HCT116 (cell line): ENCODE measurements around the gene DDB1. TPM values are rescaled to one million over a fixed set of nuclear protein-coding genes. Genes with fewer than 3 reads are reported as not detected.

Experiments
- ATAC-seq: fragments of 200-7000 bp; cut with Tn5 transposase; 2 replicates; pipeline ENCODE4 v1.9.1; 2020; ENCODE audit warnings: mild to moderate bottlenecking, moderate library complexity
- Bru-seq: library from RNA; stranded (reverse); fragments of 400-500 nt; gene quantifications from one replicate; lab custom pipeline; 2021; lab: Mats Ljungman, UMichigan
- BruChase-seq, 2 experiments: library from RNA; stranded (reverse); fragments of 400-500 nt; gene quantifications; one replicate each; lab custom pipeline; 2021; lab: Mats Ljungman, UMichigan
- BruUV-seq: library from RNA; stranded (reverse); fragments of 400-500 nt; replicated peaks from 2 replicates; lab custom pipeline; 2021; lab: Mats Ljungman, UMichigan
- CTCF ChIA-PET: fragments of 300-600 bp; sonication (Branson Sonifier 250); formaldehyde crosslinking; loops from one replicate; lab custom pipeline; 2021; ENCODE audit warnings: antibody characterized with exemption; lab: Charles Lee
- POLR2A ChIA-PET: fragments of 300-600, 350-600 bp; sonication (Branson Sonifier 250); formaldehyde crosslinking; loops from one replicate; lab custom pipeline; 2021; ENCODE audit warnings: antibody characterized with exemption; lab: Charles Lee
- RAD21 ChIA-PET, 2 experiments: fragments of 300-600 bp; sonication (Branson Sonifier 250); formaldehyde crosslinking; loops; one replicate each; lab custom pipeline; 2023; ENCODE audit warnings: low total read pairs in 2 of 2; ENCODE audit not compliant: uncharacterized antibody in 2 of 2, unreplicated experiment in 2 of 2, low non-redundant PET in 1 of 2; lab: Charles Lee
- DNase-seq: peaks from one replicate; pipeline ENCODE4 v3.0.0-alpha.2; 2010; ENCODE audit warnings: low read depth, low spot score
- H2AFZ ChIP-seq: fragments of 200-600 bp; shearing (Covaris generic), sonication (generic); 2 replicates; pipeline ENCODE4 v1.6.1; 2017; ENCODE audit warnings: low read depth, mixed run types, mixed read lengths, antibody characterized with exemption, low read length; ENCODE audit not compliant: poor library complexity, severe bottlenecking
- H3K27ac ChIP-seq: 2 replicates; pipeline ENCODE4 v1.5.1; 2012; ENCODE audit warnings: low read depth, low read length
- H3K27me3 ChIP-seq: fragments of 200-600 bp; sonication (generic); 2 replicates; pipeline ENCODE4 v1.6.1; 2016; ENCODE audit warnings: mixed run types, low read length, mixed read lengths; ENCODE audit not compliant: insufficient read depth
- H3K36me3 ChIP-seq, 2 experiments: fragments of 200-500 bp in 1 of 2; fragments of 200-600 bp in 1 of 2; sonication (Bioruptor generic) in 1 of 2; sonication (generic) in 1 of 2; 2 replicates each; pipeline versions ENCODE4 v1.5.1 to v1.6.1; 2014 to 2016; ENCODE audit warnings: low read length in 2 of 2, inconsistent platforms in 1 of 2, mixed read lengths in 1 of 2, mixed run types in 1 of 2; ENCODE audit not compliant: insufficient read depth in 2 of 2, control insufficient read depth in 1 of 2
- H3K4me1 ChIP-seq, 2 experiments: fragments of 200-600 bp in 1 of 2; sonication (generic) in 1 of 2; 2 replicates each; pipeline versions ENCODE4 v1.5.1 to v1.6.1; 2012 to 2017; ENCODE audit warnings: low read length in 2 of 2, inconsistent platforms in 1 of 2, mild to moderate bottlenecking in 1 of 2, mixed read lengths in 1 of 2, mixed run types in 1 of 2, moderate library complexity in 1 of 2; ENCODE audit not compliant: insufficient read depth in 2 of 2, control insufficient read depth in 1 of 2
- H3K4me2 ChIP-seq: fragments of 200-600 bp; sonication (generic); 2 replicates; pipeline ENCODE4 v1.6.1; 2017; ENCODE audit warnings: mixed run types, low read length, mixed read lengths
- H3K4me3 ChIP-seq, 2 experiments: fragments of 200-600 bp in 1 of 2; sonication (generic) in 1 of 2; replicated peaks in 1 of 2; 2 replicates each; pipeline ENCODE4 v1.5.1; 2011 to 2016; ENCODE audit warnings: low read length in 2 of 2, control low read depth in 1 of 2, low read depth in 1 of 2, mild to moderate bottlenecking in 1 of 2, mixed read lengths in 1 of 2, mixed run types in 1 of 2
- H3K79me2 ChIP-seq: fragments of 200-600 bp; sonication (generic); 2 replicates; pipeline ENCODE4 v1.6.1; 2017; ENCODE audit warnings: mild to moderate bottlenecking, mixed run types, low read length, moderate library complexity, mixed read lengths; ENCODE audit not compliant: insufficient read depth
- H3K9ac ChIP-seq: fragments of 200-600 bp; sonication (generic); 2 replicates; pipeline ENCODE4 v1.6.1; 2016; ENCODE audit warnings: low read length, mixed read lengths
- H3K9me2 ChIP-seq: fragments of 200-600 bp; sonication (generic), shearing (Covaris generic); 2 replicates; pipeline ENCODE4 v1.6.1; 2017; ENCODE audit warnings: mixed run types, mild to moderate bottlenecking, moderate library complexity; ENCODE audit not compliant: insufficient read depth
- H3K9me3 ChIP-seq, 2 experiments: fragments of 200-500 bp in 1 of 2; fragments of 200-600 bp in 1 of 2; sonication (Bioruptor generic) in 1 of 2; sonication (generic) in 1 of 2; 2 replicates each; pipeline ENCODE4 v1.6.1; 2014 to 2017; ENCODE audit warnings: low read length in 2 of 2, mixed read lengths in 2 of 2, inconsistent platforms in 1 of 2, low read depth in 1 of 2, mild to moderate bottlenecking in 1 of 2, mixed run types in 1 of 2, moderate library complexity in 1 of 2; ENCODE audit not compliant: control insufficient read depth in 1 of 2, insufficient read depth in 1 of 2
- H4K20me1 ChIP-seq: fragments of 200-600 bp; sonication (generic), shearing (Covaris generic); 2 replicates; pipeline ENCODE4 v1.6.1; 2017; ENCODE audit warnings: mixed run types, mild to moderate bottlenecking, moderate library complexity; ENCODE audit not compliant: insufficient read depth
- CBX3 ChIP-seq: IDR thresholded peaks from 2 replicates; pipeline ENCODE4 v1.6.1; 2012; ENCODE audit warnings: low read depth
- CEBPB ChIP-seq: IDR thresholded peaks from 2 replicates; pipeline ENCODE4 v1.6.1; 2012; ENCODE audit warnings: low read depth
- EGR1 ChIP-seq: IDR thresholded peaks from 2 replicates; pipeline ENCODE4 v1.6.1; 2012; ENCODE audit warnings: low read depth
- ELF1 ChIP-seq: IDR thresholded peaks from 2 replicates; pipeline ENCODE4 v1.6.1; 2012; ENCODE audit warnings: low read depth, borderline replicate concordance
- EZH2 ChIP-seq: fragments of 200-600 bp; sonication (generic); IDR thresholded peaks from 2 replicates; pipeline ENCODE4 v1.6.1; 2017; ENCODE audit warnings: antibody characterized with exemption, mixed run types
- EZH2phosphoT487 ChIP-seq: fragments of 200-600 bp; IDR thresholded peaks from 2 replicates; pipeline ENCODE4 v1.6.1; 2018; ENCODE audit warnings: antibody characterized with exemption, borderline replicate concordance
- FOSL1 ChIP-seq: IDR thresholded peaks from 2 replicates; pipeline ENCODE4 v1.6.1; 2012; ENCODE audit warnings: low read depth
- JUND ChIP-seq: IDR thresholded peaks from 2 replicates; pipeline ENCODE4 v1.6.1; 2012
- MAX ChIP-seq: IDR thresholded peaks from 2 replicates; pipeline ENCODE4 v1.6.1; 2012
- POLR2A ChIP-seq: IDR thresholded peaks from 2 replicates; pipeline ENCODE4 v1.7.0; 2011; ENCODE audit warnings: borderline replicate concordance; ENCODE audit not compliant: insufficient read depth, insufficient read length; ENCODE audit errors: extremely low read depth
- POLR2AphosphoS5 ChIP-seq: IDR thresholded peaks from 2 replicates; pipeline ENCODE4 v1.6.1; 2011; ENCODE audit warnings: mild to moderate bottlenecking, low read depth, low read length, moderate library complexity
- RAD21 ChIP-seq: IDR thresholded peaks from 2 replicates; pipeline ENCODE4 v1.6.1; 2012; ENCODE audit warnings: low read depth, mild to moderate bottlenecking
- SIN3A ChIP-seq: IDR thresholded peaks from 2 replicates; pipeline ENCODE4 v1.6.1; 2012; ENCODE audit warnings: low read depth
- SP1 ChIP-seq: IDR thresholded peaks from 2 replicates; pipeline ENCODE4 v1.6.1; 2012; ENCODE audit warnings: low read depth
- SRF ChIP-seq: IDR thresholded peaks from 2 replicates; pipeline ENCODE4 v1.6.1; 2012; ENCODE audit warnings: low read depth
- TCF7L2 ChIP-seq: IDR thresholded peaks from 2 replicates; pipeline ENCODE4 v1.7.0; 2011; ENCODE audit warnings: borderline replicate concordance, inconsistent platforms; ENCODE audit not compliant: insufficient read depth, insufficient read length; ENCODE audit errors: extremely low read depth
- YY1 ChIP-seq: IDR thresholded peaks from 2 replicates; pipeline ENCODE4 v1.6.1; 2011; ENCODE audit warnings: low read length, low read depth, moderate library complexity, mild to moderate bottlenecking; ENCODE audit not compliant: insufficient replicate concordance; ENCODE audit errors: extremely low read depth
- ZBTB33 ChIP-seq: IDR thresholded peaks from 2 replicates; pipeline ENCODE4 v1.6.1; 2011; ENCODE audit warnings: mild to moderate bottlenecking, low read length, moderate library complexity; ENCODE audit not compliant: insufficient replicate concordance; ENCODE audit errors: extremely low read depth
- ZFX ChIP-seq: fragments of 450-650 bp; IDR thresholded peaks from 2 replicates; pipeline ENCODE4 v1.6.1; 2017
- ZNF274 ChIP-seq: fragments of 200-500 bp; sonication (Bioruptor generic); IDR thresholded peaks from 2 replicates; pipeline ENCODE4 v1.6.1; 2014; ENCODE audit warnings: mild to moderate bottlenecking, low read depth, low read length, inconsistent platforms
- intact Hi-C: fragments of 100-400 bp; cut with micrococcal nuclease; formaldehyde crosslinking; loops from 2 replicates; pipeline ENCODE4 v1.10.0; 2022
- long read RNA-seq: library from polyadenylated mRNA; unstranded; transcript quantifications from one replicate; pipeline ENCODE4 v2.0.0, GENCODE V29; 2021; ENCODE audit not compliant: unreplicated experiment
- polyA plus RNA-seq: library from polyadenylated mRNA; unstranded; fragments of >200 nt; gene quantifications from 2 replicates; pipeline ENCODE4 v1.2.1, GENCODE V29; 2012; ENCODE audit warnings: missing spikeins
- total RNA-seq: library from RNA; stranded (reverse); gene quantifications from one replicate; pipeline ENCODE4 v1.2.1, GENCODE V29; 2021; ENCODE audit not compliant: unreplicated experiment

The DDB1 gene
- total RNA-seq = 269 TPM
- 197 and 216 TPM in 2 replicates for polyA plus RNA-seq
- percentile 91 among the genes with signal in this experiment for Bru-seq, nascent RNA
- percentile 97 among the genes with signal in this experiment for BruChase-seq, experiment 1, labeled RNA remaining after a 6-hour chase
- percentile 93 among the genes with signal in this experiment for BruChase-seq, experiment 2, labeled RNA remaining after a 2-hour chase
- long read RNA-seq, full-length matches to known transcripts = 465 of 676 reads
- long read RNA-seq, partial matches to known transcripts = 139 of 676 reads
- long read RNA-seq, other reads (novel, unspliced or antisense) = 72 of 676 reads

- H3K79me2 ChIP-seq = peaks cover 74% of the 10 kb centered on the region
- peaks cover 28 to 46% of the 10 kb centered on the region in 2 experiments for H3K4me1 ChIP-seq
- ChIA-PET RAD21 (interaction anchor here in 1 of 2 experiments (1.8 kb wide), 1 partner anchor 53 kb away, joined by 5 read pairs; no protein-coding TSS in a partner anchor), CTCF (interaction anchor here (1.5 to 4.6 kb wide), 2 partner anchors 51 to 306 kb away, joined by 4 to 120 read pairs; no protein-coding TSS in a partner anchor), POLR2A (interaction anchor here (1.0 to 2.0 kb wide), 2 partner anchors 29 to 53 kb away, joined by 4 to 7 read pairs; partner anchors contain the start of genes CYB561A3 and TMEM138)
- ATAC-seq (peak; percentile 88), DNase-seq (peak; percentile 83)
- H3K36me3 ChIP-seq = peaks cover 13 to 14% of the 10 kb centered on the region in 2 experiments; a peak in 3 of 4 replicates
- H3K9ac ChIP-seq = peak within 1 kb of the TSS; percentile 97
- H3K27me3 ChIP-seq = no peaks in the 10 kb centered on the region
- peak within 1 kb of the TSS; percentile 85 to 97 for H3K4me3 ChIP-seq
- intact Hi-C loops = loop anchor here (2.0 kb wide), 1 partner anchor 60 kb away; the partner anchor contains the start of gene TMEM216
- BruUV-seq = no TSS peak
- H4K20me1 ChIP-seq = no peaks in the 10 kb centered on the region
- H3K4me2 ChIP-seq = peak within 1 kb of the TSS; percentile 93
- H3K9me3 ChIP-seq = no peaks in the 10 kb centered on the region
- peak within 1 kb of the TSS; percentile 92 for H3K27ac ChIP-seq
- H3K9me2 ChIP-seq = no peaks in the 10 kb centered on the region
- no peak for TF ChIP-seq ZNF274
- TF ChIP-seq SP1 = no peak; the same call in 1 of the 2 replicates
- no peak for TF ChIP-seq JUND
- TF ChIP-seq SRF = no peak
- peak; percentile 95 for TF ChIP-seq MAX
- TF ChIP-seq ZFX = peak; percentile 92
- TF ChIP-seq CBX3 = no peak; the same call in 1 of the 2 replicates
- no peak for TF ChIP-seq FOSL1
- peak; percentile 99 for TF ChIP-seq POLR2AphosphoS5
- no peak for TF ChIP-seq CEBPB
- TF ChIP-seq SIN3A = peak; percentile 89
- no peak for TF ChIP-seq EZH2phosphoT487
- no peak; the same call in 1 of the 2 replicates for TF ChIP-seq ELF1
- peak; percentile 78 for TF ChIP-seq YY1
- TF ChIP-seq RAD21 = no peak
- TF ChIP-seq EGR1 = no peak; the same call in 1 of the 2 replicates
- TF ChIP-seq POLR2A = peak; percentile 75
- TF ChIP-seq ZBTB33 = peak; percentile 72
- no peak for TF ChIP-seq EZH2
- TF ChIP-seq TCF7L2 = no peak
- no peak within 1 kb of the TSS for H2AFZ ChIP-seq
Observed at GRCh38 chr11:61332797-61333549, at the start of gene DDB1, which contains the start of gene TKFC. DDB1 (minus strand) TSS chr11:61333105; CDS start chr11:61332968, 137 bp downstream. TKFC (plus strand) TSS chr11:61333228; CDS start chr11:61334729, 1,501 bp downstream.
